Activated CD8-positive, alpha-beta T cell treated with anti-CD3 and anti-CD28 coated beads, Interleukin-2, amount 10 ng/mL, durations not matched to agents 7 days and 5 days (primary cell): ENCODE results near the gene CDH26. TPM values are rescaled to one million over a fixed set of nuclear protein-coding genes. Genes with fewer than 3 reads are reported as not detected.

Experiments
- ATAC-seq: fragments of 150-1000 bp; cut with Tn5 transposase; one replicate; pipeline ENCODE4 v1.10.0; 2021; ENCODE audit warnings: moderate library complexity
- CTCF ChIA-PET: fragments of 350-600 bp; sonication (Branson Sonifier 250); formaldehyde crosslinking; loops from one replicate; lab custom pipeline; 2021; ENCODE audit warnings: antibody characterized with exemption; lab: Charles Lee
- POLR2A ChIA-PET: fragments of 350-600 bp; sonication (Branson Sonifier 250); formaldehyde crosslinking; loops from one replicate; lab custom pipeline; 2021; ENCODE audit warnings: antibody characterized with exemption; lab: Charles Lee
- DNase-seq: peaks from one replicate; pipeline ENCODE4 v3.0.0-alpha.2; 2020
- H3K27ac Mint-ChIP-seq: one replicate; pipeline ENCODE4 v1.8.0; 2021; ENCODE audit warnings: mild to moderate bottlenecking, mixed read lengths
- H3K27me3 Mint-ChIP-seq: one replicate; pipeline ENCODE4 v1.8.0; 2021; ENCODE audit warnings: low read depth, mixed read lengths
- H3K36me3 Mint-ChIP-seq: one replicate; pipeline ENCODE4 v1.8.0; 2021; ENCODE audit warnings: low read depth, mixed read lengths
- H3K4me1 Mint-ChIP-seq: one replicate; pipeline ENCODE4 v1.8.0; 2021; ENCODE audit warnings: low read depth, mixed read lengths
- H3K4me3 Mint-ChIP-seq: one replicate; pipeline ENCODE4 v1.8.0; 2021; ENCODE audit warnings: mild to moderate bottlenecking, mixed read lengths
- H3K9me3 Mint-ChIP-seq: one replicate; pipeline ENCODE4 v1.8.0; 2022; ENCODE audit warnings: mixed read lengths; ENCODE audit not compliant: insufficient read depth
- total RNA-seq, 2 experiments: library from RNA; stranded (reverse); gene quantifications; one replicate each; pipeline ENCODE4 v1.2.3, GENCODE V29; 2021

Gene CDH26
- total RNA-seq, 2 experiments from 2014 or later = 0.26 to 0.34 TPM

DNA sequence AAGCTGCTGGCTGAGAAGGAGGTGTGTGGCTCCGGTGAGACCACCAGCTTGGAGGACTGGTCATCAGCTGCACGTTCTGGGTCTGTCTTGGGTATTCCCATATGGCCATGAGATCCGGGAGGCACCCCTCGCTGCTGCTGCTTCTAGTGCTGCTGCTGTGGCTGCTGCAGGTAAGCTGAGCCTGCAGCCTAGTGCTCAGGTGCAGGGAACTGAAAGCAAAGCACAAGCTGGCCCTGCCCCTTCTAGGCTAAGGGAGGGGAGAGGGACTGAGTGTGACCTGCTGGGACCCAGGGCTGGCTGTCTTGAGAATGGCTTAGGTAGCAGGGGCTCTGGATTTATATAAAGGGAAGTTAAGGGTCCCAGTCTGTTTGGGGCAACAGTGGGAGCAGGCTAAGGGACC lies 403 bp downstream of the CDH26 start:
- Mint-ChIP-seq H3K27me3 (no peaks in the 10 kb centered on the region), H3K4me1 (no peaks in the 10 kb centered on the region), H3K4me3 (no peak overlapping the region), H3K9me3 (no peaks in the 10 kb centered on the region), H3K27ac (no peak overlapping the region), H3K36me3 (no peaks in the 10 kb centered on the region)
- ChIA-PET POLR2A (no interaction called here), CTCF (interaction anchor here (0.9 kb wide), 1 partner anchor 24 kb away, joined by 4 read pairs; no protein-coding TSS in a partner anchor)
- ATAC-seq = no peak
- no peak for DNase-seq

DNA sequence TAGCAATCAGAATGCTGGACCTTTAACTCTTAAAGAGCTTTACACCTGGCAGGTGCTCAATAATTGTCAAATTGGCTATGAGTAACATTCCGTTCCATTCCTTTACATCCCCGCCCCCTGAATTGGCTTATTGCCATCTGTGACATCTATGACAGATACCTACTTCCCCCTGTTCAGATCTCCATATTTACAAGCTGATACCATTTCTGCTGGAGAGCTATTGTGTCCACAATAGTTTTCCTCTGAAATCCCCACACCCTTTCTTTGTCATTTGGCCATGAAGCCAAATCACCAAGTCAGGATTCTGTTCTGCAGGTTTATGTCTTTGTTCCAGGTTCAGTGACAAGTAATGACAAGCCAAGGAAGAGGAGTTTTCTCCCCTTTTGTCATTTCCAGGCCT lies 3.2 kb downstream of the CDH26 start:
- Mint-ChIP-seq H3K27me3 (no peaks in the 10 kb centered on the region), H3K9me3 (no peaks in the 10 kb centered on the region), H3K4me1 (no peaks in the 10 kb centered on the region), H3K27ac (no peak overlapping the region), H3K36me3 (no peaks in the 10 kb centered on the region), H3K4me3 (no peak overlapping the region)
- no peak for ATAC-seq
- ChIA-PET CTCF (interaction anchor here (1.1 kb wide), 1 partner anchor 11 kb away, joined by 4 read pairs; no protein-coding TSS in a partner anchor), POLR2A (interaction anchor here (1.2 kb wide), 1 partner anchor 12 kb away, joined by 4 read pairs; no protein-coding TSS in a partner anchor)
- DNase-seq = no peak

DNA sequence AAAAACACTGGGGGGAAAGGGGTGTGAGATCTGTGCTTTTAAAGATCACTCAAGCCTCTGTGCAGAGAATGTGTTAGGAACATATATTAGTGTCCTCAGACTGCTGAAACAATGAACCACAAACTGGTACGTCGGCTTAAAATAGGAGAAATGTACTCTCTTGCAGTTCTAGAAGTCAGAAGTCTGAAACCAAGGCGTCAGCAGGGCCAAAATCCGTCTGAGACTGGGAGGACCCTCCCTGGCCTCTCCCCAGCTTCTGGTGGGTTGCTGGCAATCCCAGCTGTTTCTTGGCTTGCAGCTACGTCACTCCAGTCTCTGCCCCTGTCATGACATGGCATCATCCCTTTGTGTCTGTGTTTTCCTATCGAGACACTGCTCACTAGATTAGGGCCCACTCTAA lies 3.9 kb downstream of the CDH26 start:
- Mint-ChIP-seq H3K9me3 (no peaks in the 10 kb centered on the region), H3K4me3 (no peak overlapping the region), H3K27me3 (no peaks in the 10 kb centered on the region), H3K36me3 (no peaks in the 10 kb centered on the region), H3K4me1 (no peaks in the 10 kb centered on the region), H3K27ac (no peak overlapping the region)
- ATAC-seq (no peak), DNase-seq (no peak)
- POLR2A ChIA-PET = interaction anchor here (1.2 kb wide), 1 partner anchor 12 kb away, joined by 4 read pairs; no protein-coding TSS in a partner anchor
- CTCF ChIA-PET = no interaction called here

GRCh38 chr20:59966428-59966827 lies 8.2 kb downstream of the CDH26 start:
- H3K9me3 Mint-ChIP-seq = no peaks in the 10 kb centered on the region
- H3K36me3 Mint-ChIP-seq = no peaks in the 10 kb centered on the region
- DNase-seq (peak; percentile 3), ATAC-seq (no peak)
- no peak overlapping the region for H3K27ac Mint-ChIP-seq
- ChIA-PET POLR2A (no interaction called here), CTCF (no interaction called here)
- no peak overlapping the region for H3K4me3 Mint-ChIP-seq
- H3K4me1 Mint-ChIP-seq = no peaks in the 10 kb centered on the region
- peaks cover 1% of the 10 kb centered on the region for H3K27me3 Mint-ChIP-seq

- Mint-ChIP-seq H3K27ac (no peak overlapping the region), H3K4me3 (no peak overlapping the region), H3K36me3 (no peaks in the 10 kb centered on the region), H3K9me3 (no peaks in the 10 kb centered on the region), H3K27me3 (peaks cover 1% of the 10 kb centered on the region), H3K4me1 (no peaks in the 10 kb centered on the region)
- CTCF ChIA-PET = interaction anchor here (1.6 kb wide), 1 partner anchor 86 kb away, joined by 3 read pairs; no protein-coding TSS in a partner anchor
- DNase-seq (no peak), ATAC-seq (no peak)
- POLR2A ChIA-PET = interaction anchor here (0.6 kb wide), 1 partner anchor 85 kb away, joined by 3 read pairs; no protein-coding TSS in a partner anchor
Observed at GRCh38 chr20:59971428-59971827, 13.2 kb downstream of the CDH26 start.

GRCh38 chr20:59972037-59972801 lies 14.0 kb downstream of the CDH26 start:
- DNase-seq (peak; percentile 1), ATAC-seq (no peak)
- Mint-ChIP-seq H3K4me1 (no peaks in the 10 kb centered on the region), H3K27me3 (peaks cover 1% of the 10 kb centered on the region), H3K36me3 (no peaks in the 10 kb centered on the region), H3K27ac (no peak overlapping the region), H3K4me3 (no peak overlapping the region), H3K9me3 (no peaks in the 10 kb centered on the region)
- ChIA-PET POLR2A (interaction anchor here (0.6 kb wide), 1 partner anchor 84 kb away, joined by 3 read pairs; no protein-coding TSS in a partner anchor), CTCF (interaction anchor here (0.7 to 1.6 kb wide), 2 partner anchors 13 to 85 kb away, joined by 3 read pairs; no protein-coding TSS in a partner anchor)

GRCh38 chr20:59976156-59976782 lies 18.0 kb downstream of the CDH26 start:
- no peaks in the 10 kb centered on the region for H3K4me1 Mint-ChIP-seq
- H3K27ac Mint-ChIP-seq = no peak overlapping the region
- no peaks in the 10 kb centered on the region for H3K9me3 Mint-ChIP-seq
- no peak overlapping the region for H3K4me3 Mint-ChIP-seq
- DNase-seq (no peak), ATAC-seq (no peak)
- CTCF ChIA-PET = no interaction called here
- POLR2A ChIA-PET = no interaction called here
- no peaks in the 10 kb centered on the region for H3K27me3 Mint-ChIP-seq
- H3K36me3 Mint-ChIP-seq = no peaks in the 10 kb centered on the region

DNA sequence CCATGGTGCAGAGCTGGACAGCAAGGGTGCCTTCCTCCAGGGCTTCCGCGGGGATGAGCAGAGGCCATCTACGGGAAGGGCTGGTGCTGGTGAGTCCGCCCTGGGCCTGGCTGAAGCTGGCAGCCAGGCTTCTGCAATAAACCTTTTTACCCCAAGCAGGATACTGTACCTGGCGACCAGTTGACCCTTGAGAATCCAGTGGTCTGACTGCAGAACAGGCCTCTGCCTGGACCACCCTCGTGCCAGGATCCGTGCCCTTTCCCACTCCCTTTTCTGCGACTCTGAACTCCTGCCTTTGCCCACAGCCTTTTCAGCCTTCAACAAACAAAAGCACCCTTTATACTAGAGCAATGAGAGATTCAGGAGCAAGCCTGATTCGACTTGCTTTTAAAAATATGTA lies 18.9 kb downstream of the CDH26 start:
- no peaks in the 10 kb centered on the region for H3K4me1 Mint-ChIP-seq
- H3K36me3 Mint-ChIP-seq = no peaks in the 10 kb centered on the region
- DNase-seq (no peak), ATAC-seq (no peak)
- no peak overlapping the region for H3K27ac Mint-ChIP-seq
- POLR2A ChIA-PET = no interaction called here
- no peak overlapping the region for H3K4me3 Mint-ChIP-seq
- no peaks in the 10 kb centered on the region for H3K27me3 Mint-ChIP-seq
- CTCF ChIA-PET = no interaction called here
- no peaks in the 10 kb centered on the region for H3K9me3 Mint-ChIP-seq

DNA sequence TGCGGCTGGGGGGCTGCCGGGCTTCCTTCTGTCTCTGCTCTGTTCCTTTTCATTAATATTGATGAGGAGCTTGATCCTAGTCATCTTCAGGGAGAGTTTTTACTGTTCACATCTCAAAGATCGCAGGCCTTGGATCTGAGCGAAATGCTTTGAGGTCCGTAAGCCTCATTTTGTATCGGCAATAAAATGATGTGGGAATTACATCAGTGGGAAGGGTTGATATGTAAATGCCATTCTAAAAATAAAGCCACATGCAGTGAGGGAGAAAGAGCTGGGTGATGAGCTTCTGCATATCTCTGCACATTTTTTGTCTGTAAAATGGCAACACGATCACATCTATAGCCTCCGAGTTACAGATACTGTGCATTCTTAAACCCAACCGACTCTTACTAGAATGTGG lies 24.9 kb downstream of the CDH26 start:
- peaks cover 3% of the 10 kb centered on the region for H3K4me1 Mint-ChIP-seq
- H3K27me3 Mint-ChIP-seq = no peaks in the 10 kb centered on the region
- ChIA-PET CTCF (no interaction called here), POLR2A (no interaction called here)
- H3K27ac Mint-ChIP-seq = no peak overlapping the region
- no peak for DNase-seq
- no peaks in the 10 kb centered on the region for H3K36me3 Mint-ChIP-seq
- H3K4me3 Mint-ChIP-seq = no peak overlapping the region
- H3K9me3 Mint-ChIP-seq = no peaks in the 10 kb centered on the region
- no peak for ATAC-seq

DNA sequence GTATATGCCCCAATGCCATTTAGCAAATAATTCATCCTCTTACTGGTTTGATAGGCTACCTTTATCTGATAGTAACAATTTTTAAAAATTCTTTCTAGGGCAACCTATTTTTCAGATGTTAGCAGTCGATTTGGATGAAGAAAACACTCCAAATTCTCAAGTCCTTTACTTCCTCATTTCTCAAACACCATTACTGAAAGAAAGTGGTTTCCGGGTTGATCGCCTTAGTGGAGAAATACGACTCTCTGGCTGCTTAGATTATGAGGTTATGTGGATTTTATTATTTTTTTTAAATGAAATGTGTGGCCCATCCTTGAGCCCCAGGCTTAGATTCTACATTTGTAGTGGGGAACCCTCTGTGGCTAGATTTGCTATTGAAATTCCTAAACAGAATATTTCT lies 26.3 kb downstream of the CDH26 start:
- H3K4me3 Mint-ChIP-seq = no peak overlapping the region
- DNase-seq = no peak
- CTCF ChIA-PET = interaction anchor here (2.0 kb wide), 1 partner anchor 72 kb away, joined by 10 read pairs; no protein-coding TSS in a partner anchor

DNA sequence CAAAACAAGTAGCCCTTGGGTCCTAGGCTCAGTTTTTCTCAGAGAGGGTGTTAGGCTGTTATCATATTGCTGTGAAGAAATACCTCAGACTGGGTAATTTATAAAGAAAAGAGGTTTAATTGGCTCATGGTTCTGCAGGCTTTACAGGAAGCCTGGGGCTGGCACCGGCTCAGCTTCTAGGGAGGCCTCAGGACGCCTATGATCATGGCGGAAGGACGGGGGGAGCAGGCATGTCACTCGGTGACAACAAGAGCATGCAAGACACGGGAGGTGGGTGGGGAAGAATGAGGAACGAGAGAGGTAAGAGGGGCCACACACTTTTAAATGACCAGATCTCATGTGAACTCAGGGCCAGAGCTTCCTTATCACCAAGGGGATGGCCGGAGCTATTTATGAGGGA lies 26.9 kb downstream of the CDH26 start:
- CTCF ChIA-PET = interaction anchor here (0.7 to 2.0 kb wide), 4 partner anchors 11 to 71 kb away, joined by 3 to 10 read pairs (median 3); no protein-coding TSS in a partner anchor

More for the DNA sequence above, 26.3 kb downstream of the CDH26 start:
- Mint-ChIP-seq H3K9me3 (no peaks in the 10 kb centered on the region), H3K27me3 (no peaks in the 10 kb centered on the region), H3K4me1 (peaks cover 3% of the 10 kb centered on the region), H3K27ac (no peak overlapping the region), H3K36me3 (no peaks in the 10 kb centered on the region)
- ATAC-seq = no peak
- POLR2A ChIA-PET = no interaction called here

GRCh38 chr20:59985864-59986263 lies 27.6 kb downstream of the CDH26 start:
- ATAC-seq (no peak), DNase-seq (peak; percentile 40)
- Mint-ChIP-seq H3K9me3 (no peaks in the 10 kb centered on the region), H3K27ac (no peak overlapping the region), H3K27me3 (no peaks in the 10 kb centered on the region), H3K36me3 (no peaks in the 10 kb centered on the region), H3K4me3 (no peak overlapping the region), H3K4me1 (peaks cover 3% of the 10 kb centered on the region)
- CTCF ChIA-PET = interaction anchor here (0.8 to 2.0 kb wide), 3 partner anchors 10 to 71 kb away, joined by 3 to 10 read pairs (median 3); no protein-coding TSS in a partner anchor
- POLR2A ChIA-PET = no interaction called here

More for the DNA sequence above, 26.9 kb downstream of the CDH26 start:
- H3K27me3 Mint-ChIP-seq = no peaks in the 10 kb centered on the region
- H3K27ac Mint-ChIP-seq = no peak overlapping the region
- peaks cover 3% of the 10 kb centered on the region for H3K4me1 Mint-ChIP-seq
- H3K4me3 Mint-ChIP-seq = no peak overlapping the region
- ATAC-seq (no peak), DNase-seq (no peak)
- H3K9me3 Mint-ChIP-seq = no peaks in the 10 kb centered on the region
- no peaks in the 10 kb centered on the region for H3K36me3 Mint-ChIP-seq
- POLR2A ChIA-PET = no interaction called here
